HG03139 (cell line): ENCODE measurements around the gene PAK3.

ENCODE experiments used
- ATAC-seq: cut with Tn5 transposase; IDR thresholded peaks from one replicate; pipeline ENCODE4 v1.9.1; 2021; ENCODE audit not compliant: unreplicated experiment

PAK3 gene

GRCh38 chrX:111129921-111130320, 33.9 kb downstream of the PAK3 start:
- no peak for ATAC-seq

DNA sequence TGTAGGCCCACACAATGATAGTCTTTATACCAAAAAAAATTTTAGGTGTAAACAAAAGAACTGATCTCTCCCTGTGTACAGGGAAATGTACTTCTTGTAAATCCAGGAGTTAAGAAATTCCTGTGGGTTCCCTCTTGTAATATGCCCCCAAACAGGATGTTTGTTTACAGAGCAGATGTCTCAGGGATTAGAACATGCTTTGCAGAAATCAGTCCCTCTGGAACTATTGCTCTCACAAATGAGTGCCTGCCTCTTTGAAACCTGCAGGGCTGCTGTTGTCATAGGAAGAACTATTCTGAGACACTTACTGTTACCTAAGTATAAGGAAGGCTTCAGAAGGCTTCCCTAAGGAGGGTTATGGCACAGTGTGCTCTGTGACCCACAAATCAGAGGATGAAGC, 35.6 kb downstream of the PAK3 start:
- ATAC-seq, result no peak

DNA sequence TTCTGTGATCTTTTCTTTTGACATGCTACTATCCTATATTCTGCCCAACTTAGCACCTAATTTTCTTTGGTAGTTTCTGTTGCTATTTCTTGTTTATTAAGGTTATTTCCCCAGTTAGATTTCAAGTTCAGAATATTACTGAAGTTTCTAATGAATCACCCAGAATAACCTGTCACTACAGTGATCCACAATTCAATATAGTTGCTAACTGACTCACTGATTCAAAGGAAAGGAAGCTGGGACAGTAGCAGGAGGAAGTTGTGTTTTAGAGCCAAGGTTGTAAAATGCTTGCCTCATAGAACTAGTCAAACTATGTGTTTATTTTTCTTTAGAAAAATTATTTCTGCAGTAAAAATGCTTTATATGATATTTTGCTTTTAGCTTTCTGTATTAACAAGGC, 37.4 kb downstream of the PAK3 start:
- ATAC-seq, result no peak

GRCh38 chrX:111145878-111146277, 49.9 kb downstream of the PAK3 start:
- ATAC-seq, result no peak

GRCh38 chrX:111151764-111152163, 55.8 kb downstream of the PAK3 start:
- ATAC-seq, result no peak

DNA sequence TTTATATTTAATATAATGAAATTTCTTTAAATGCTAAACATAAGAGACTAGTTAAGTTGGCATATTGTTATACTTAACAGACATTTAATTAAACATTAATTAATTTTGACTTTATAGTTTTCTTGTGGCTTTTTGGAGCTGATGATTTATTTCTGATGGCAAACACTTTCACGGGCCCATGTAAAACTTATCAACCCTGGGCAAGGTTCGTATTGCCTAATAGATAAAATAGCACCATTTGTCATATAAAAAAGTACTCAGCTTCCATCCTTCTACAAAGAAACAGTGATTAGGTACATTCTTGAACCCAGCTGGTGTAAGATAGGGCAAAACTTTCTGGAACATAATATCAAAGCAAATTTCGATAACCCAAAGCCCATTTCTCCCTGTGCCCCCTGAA, 63.2 kb downstream of the PAK3 start:
- ATAC-seq, result no peak

- ATAC-seq, result no peak
Measured at GRCh38 chrX:111164728-111165127, 68.7 kb downstream of the PAK3 start.

- no peak for ATAC-seq
Measured at GRCh38 chrX:111165902-111166301, 69.9 kb downstream of the PAK3 start.

GRCh38 chrX:111167334-111167733, 71.3 kb downstream of the PAK3 start:
- no peak for ATAC-seq

- ATAC-seq, result no peak
Measured at GRCh38 chrX:111168314-111168713, 72.3 kb downstream of the PAK3 start.

GRCh38 chrX:111169141-111169540, 73.2 kb downstream of the PAK3 start:
- no peak for ATAC-seq

DNA sequence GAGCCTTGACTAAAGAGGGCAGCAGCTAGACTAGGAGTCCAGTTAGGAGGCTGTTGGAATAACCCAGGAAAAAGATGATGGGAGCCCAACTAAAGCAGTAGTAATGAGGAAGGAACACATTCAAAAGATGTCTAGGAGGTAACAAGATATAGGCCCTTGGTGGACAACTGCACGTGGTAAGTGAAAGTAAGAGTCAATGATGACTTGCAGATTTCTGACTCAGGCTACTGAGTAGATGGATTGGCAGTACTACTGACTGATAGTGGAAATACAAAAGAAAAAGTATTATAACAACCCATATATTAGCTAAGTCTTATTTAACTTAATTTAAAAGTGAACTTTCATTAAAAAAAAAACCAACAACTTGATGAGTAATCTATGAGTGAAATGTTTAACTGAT, 74.0 kb downstream of the PAK3 start:
- ATAC-seq, result no peak

- no peak for ATAC-seq
Measured at GRCh38 chrX:111180750-111181240, 84.8 kb downstream of the PAK3 start.

- no peak for ATAC-seq
Measured at GRCh38 chrX:111181951-111182350, 86.0 kb downstream of the PAK3 start.

DNA sequence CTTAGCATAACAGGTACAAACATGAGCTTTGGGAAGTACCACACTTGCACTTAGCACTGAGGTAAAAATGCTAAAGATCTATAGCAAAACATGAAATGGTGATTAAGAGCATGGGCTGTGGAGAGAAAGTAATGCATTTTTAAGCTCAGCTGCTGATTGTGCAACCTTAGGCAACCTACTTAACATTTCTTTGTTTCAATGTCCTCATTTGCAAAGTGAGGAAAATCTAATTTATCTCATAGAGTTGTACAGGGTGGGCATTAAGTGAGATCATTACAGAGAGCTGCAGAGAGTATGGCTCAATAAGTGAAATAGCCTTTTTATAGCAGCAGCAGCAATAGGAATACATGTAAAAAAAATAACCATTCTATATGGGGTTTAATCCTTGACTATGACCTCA, 87.0 kb downstream of the PAK3 start:
- ATAC-seq, result no peak

- ATAC-seq, result no peak
Measured at GRCh38 chrX:111191598-111191997, 95.6 kb downstream of the PAK3 start.

DNA sequence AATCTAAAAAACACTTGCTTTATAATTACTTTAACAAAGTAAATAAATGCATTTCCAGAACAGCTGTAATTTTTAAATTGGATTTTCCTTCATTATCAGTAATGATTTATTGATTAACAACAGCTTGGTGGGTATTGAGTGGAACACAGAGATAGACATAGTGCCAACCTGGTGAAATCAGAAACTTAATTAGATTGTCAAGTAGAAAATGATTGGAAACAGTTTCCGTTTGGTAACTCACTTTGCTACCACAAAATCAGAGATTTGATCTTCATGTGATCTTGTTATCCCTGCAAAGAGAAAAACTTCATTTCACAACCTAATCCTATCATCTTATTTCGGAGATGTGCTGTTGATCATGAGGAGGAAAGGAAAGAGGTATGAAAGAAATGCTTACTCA, 103.5 kb downstream of the PAK3 start:
- ATAC-seq, result no peak

GRCh38 chrX:111200327-111200726, 104.3 kb downstream of the PAK3 start:
- no peak for ATAC-seq

DNA sequence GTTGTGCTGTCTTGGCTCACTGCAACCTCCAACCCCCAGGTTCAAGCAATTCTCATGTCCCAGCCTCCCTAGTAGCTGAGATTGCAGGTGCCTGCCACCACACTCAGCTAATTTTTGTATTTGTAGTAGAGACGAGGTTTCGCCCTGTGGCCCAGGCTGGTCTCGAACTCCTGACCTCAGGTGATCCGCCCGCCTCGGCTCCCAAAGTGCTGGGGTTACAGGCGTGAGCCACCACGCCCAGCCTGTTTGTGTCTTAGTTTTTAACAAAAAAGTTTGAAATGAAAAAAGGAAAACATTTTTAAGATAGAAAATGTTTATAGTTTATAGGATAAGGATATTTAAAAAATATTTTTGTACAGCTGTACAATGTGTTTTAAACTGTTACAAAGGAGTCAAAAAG, 111.9 kb downstream of the PAK3 start:
- ATAC-seq, result no peak

- no peak for ATAC-seq
Measured at GRCh38 chrX:111216293-111216801, 120.4 kb downstream of the PAK3 start.

DNA sequence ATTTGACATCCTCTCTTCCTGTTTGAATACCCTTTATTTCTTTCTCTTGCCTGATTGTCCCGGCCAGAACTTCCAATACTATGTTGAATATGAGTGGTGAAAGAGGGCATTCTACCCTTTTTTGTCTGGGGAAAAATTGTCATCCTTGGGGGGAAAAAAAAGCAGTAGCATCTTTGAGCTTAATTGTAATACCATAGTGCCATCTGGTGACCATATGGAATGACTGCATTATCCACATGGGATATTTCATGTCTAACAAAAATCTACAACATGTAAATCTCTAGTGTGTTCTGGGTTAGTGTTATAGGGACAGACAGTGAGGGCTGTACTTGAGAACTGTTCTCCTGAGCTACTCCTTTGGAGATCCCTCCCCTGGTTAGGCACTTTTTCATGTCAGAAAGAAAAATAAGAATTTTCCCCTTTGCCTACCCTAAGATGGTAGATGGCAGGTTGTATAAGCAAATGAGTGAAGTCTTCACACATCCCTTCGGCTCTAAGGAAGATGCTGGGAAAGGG, 148.3 kb downstream of the PAK3 start:
- no peak for ATAC-seq

DNA sequence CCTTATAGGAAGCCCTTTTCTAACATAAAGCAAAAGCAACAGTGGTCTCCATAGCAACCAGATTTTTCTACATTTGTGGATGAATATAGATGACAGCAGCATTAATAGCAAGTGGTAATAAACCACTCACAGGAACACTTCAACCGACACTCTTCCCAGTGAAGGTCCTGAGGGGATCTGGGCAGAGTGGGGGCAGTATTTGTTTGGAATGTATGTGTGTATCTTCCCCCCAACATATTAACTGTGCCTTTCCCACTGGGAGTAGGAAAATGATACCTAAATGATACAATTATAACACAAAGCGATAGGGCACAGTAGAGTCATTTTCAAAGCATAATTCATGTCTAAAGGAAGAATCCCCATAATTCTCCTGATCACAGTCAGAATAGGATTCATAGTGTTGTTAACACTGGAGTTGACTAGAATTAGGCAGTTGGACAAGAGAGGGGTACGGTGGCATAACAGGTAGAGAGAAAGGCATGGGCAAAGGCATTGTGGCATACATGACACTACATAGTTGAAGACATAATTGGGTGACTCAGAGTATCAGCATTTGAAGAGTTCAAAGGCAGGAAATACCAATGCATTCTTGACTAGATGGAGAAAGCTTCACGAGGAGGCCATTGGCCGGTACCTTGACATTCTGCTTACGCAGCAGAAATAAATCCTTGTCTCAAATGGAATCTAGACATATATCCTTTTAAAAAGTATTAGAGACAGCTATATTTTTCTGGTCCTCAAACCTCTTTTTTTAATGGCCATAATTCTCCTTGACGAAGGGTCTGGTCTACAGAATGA, 159.1 kb downstream of the PAK3 start:
- no peak for ATAC-seq

GRCh38 chrX:111257733-111258132, 161.7 kb downstream of the PAK3 start:
- ATAC-seq, result no peak
